IPS-NIHi11 (cell line): ENCODE measurements around the gene PANK2.
"Not testable (repeated sequence)": the region's sequence is repeated elsewhere in the genome, so short reads cannot be mapped to it uniquely, and the experiment has no call there.

Source experiments
- DNase-seq: peaks from one replicate; pipeline ENCODE4 v3.0.0; 2012; ENCODE audit warnings: mixed read lengths, low spot score

Gene PANK2

GRCh38 chr20:3869839-3870634, 19.1 kb upstream of the PANK2 start:
- no peak for DNase-seq

DNA sequence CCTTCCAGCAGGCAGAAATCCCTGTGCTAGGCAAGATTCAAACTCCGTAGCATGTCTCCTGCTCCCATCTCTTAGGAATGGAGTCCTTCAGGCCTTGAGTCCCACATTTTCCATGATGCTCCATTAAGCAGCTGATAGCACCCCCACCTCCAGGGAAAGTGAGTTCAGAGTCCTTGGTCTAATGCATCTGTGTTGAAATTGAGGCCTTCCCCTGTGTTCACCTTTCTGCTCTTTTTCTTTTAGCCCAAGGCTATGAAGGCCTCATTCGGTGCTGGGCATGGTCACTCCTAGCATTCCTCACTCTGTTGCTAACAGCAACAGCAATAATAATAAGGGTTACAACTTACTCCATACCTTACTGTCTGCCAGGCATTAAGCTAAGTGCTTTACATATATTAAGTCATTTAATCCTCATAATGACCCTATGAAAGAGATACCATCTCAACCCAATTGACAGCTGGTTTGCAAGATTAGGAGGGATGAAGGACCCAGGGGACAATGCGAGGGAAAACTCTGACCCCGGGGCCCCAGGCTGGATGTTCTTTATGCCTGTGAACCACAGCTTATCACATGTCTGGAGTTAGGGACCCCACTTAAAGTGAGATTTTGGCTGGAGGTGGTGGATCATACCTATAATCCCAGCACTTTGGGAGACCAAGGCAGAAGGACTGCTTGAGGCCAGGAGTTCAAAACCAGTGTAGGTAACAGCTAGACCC, 17.5 kb upstream of the PANK2 start:
- no peak for DNase-seq

GRCh38 chr20:3873507-3873906, 15.7 kb upstream of the PANK2 start:
- DNase-seq, result no peak

GRCh38 chr20:3874194-3874844, 14.9 kb upstream of the PANK2 start:
- no peak for DNase-seq

GRCh38 chr20:3875378-3875974, 13.7 kb upstream of the PANK2 start:
- no peak for DNase-seq

DNA sequence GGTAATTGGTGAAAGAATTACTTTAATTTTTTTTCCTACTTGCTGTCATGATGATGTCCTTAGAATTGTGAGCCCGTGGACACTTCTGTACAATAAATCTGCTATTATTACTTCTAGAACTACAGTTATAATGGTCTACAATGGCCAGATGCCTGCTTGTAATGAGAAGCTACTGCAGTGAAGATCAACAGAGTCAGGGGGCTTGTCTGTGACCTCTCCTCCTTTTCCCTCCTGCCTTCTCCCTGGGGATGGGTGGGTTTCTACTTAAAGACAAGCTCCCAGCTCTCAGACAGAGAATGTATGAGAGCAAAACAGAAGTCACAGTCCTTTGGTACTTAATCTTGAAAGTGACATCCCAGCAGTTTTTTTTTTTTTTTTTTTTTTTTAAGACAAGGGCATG, 13.2 kb upstream of the PANK2 start:
- no peak for DNase-seq

DNA sequence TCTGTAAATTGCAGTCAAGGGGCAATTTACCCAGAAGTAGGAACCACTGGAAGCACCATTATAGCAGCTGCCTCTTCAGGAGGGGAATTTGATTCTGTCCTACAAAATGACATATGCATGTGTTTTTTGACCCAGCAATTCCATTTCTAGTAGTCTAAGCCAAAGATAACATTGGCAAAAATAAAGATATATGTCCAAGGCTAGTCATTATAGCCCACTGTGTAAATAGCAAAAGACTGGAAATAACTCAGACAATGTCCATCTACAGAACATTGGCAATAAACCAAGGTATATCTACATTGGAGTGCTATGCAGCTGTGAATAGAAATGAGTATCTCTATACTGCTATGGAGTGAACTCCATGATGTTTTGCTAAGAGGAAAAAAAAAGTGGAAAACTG, 12.5 kb upstream of the PANK2 start:
- no peak for DNase-seq

DNA sequence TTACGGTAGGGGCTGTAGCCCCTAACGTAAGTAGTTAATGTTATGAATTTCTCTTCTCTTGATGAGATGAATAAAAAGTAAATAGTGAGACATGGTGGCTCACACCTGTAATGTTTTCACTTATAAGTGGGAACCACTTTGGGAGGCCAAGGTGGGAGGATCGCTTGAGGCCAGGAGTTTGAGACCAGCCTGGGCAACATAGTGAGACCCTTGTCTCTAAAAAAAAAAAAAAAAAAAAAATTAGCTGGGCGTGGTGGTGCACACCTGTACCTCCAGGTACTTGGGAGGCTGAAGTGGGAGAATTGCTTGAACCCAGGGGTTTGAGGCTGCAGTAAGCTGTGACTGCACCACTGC, 10.3 kb upstream of the PANK2 start:
- not testable (repeated sequence) for DNase-seq

DNA sequence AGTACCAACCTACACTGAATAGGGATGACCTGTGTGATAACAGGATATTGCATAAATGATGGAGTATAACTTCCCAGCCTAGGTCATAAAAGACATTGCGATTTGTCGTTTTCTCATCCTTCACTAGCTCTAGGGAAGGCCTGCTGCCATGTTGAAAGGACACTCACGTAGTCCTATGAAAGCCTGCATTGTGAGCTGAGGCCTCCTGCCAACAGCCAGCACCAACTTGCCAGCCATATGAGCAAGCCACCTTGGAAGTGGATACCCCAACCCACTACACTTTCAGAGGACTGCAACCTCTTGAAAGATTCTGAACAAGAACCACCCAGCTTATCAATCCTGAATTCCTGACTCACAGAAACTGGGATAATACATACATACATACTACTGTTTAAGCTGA, 3.5 kb upstream of the PANK2 start:
- no peak for DNase-seq

DNA sequence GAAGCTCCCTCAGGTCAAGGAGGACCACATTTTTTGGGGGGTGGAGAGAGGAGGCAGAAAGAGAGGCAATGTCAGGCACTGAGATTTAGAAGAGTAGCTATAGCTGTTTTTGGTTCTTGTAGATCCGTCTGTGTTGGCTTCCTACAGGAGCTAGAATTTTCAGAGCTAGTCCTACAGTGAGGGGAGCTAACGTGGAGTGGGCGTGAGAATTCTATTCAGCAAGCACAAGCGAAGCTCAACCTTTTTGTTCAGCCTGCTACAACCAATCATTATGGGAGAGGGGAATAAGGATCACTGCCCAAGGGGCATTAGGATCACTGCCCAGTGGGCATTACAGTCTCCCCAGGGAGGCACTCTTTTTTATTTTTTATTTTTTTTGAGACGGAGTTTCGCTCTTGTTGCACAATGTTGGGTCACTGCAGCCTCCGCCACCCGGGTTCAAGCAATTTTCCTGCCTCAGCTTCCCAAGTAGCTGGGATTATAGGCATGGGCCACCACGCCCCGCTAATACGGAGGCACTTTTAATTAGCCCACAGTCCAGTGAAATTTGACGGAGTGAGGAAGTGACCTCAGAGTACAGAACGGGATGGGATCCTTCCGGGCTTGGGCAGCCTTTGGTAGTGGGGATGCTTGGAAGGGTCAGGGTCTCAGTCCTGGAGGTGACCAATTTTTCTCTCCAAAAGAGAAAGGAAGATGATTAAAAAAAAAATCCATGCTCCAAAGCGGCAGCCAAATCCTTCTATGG, 1.1 kb upstream of the PANK2 start:
- DNase-seq, result no peak

- peak; percentile 46 for DNase-seq
Measured at GRCh38 chr20:3889489-3890397, 556 bp downstream of the PANK2 start.

DNA sequence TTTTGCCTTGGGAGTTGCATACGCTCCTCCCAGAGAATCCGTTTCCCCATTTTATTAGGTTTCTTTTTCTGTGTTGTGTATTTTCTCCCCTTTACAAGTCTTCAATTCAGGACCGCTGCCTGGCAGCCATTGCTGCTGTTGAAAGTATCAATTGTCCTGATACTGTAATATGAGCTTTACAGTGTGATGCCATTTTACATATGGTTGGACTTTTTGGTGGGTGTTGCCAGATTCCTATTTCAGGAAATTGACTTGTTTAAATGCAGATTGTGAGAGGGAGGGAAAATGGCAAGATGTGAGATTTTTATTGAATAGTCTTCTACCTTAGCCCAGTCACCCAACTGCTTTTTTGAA, 1.2 kb downstream of the PANK2 start:
- no peak for DNase-seq

DNA sequence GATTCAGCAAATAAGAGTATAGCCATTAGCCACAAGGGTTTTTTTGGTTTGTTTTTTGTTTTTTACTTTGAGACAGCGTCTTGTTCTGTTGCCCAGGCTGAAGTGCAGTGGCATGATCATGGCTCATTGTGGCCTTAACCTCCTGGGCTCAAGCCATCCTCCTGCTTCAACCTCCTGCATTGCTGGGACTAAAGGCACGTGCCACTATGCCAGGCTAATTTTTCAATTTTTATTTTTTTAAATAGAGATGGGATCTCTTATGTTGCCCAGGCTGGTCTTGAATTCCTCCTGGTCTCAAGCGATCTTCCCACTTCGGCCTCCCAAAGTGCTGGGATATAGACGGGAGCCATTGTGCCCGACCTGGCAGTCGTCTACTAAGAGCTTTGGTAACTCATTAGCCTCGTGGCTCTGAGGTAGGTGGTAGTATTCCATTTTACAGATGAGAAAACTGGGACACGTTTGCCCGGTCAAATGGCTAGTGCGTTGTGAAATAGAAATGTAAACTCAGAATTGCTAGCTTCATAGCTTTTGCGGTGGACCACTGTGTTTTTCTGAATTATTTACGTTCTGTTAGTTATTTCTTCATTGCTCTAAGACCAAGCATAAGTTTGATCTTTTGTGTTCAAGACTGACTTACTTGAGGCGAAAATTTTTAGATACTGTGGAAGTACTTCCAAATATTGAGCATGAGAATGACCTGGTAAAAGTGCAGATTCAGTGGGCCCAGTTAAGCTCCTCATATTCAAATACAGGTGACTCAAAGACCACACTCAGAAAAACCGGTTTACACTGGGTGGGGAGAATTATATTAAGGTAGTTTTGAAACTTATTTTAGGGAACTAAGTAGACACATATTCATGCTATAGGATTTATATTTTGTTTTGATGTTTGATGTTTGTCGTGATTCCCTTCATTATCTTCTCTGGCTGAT, 2.1 kb downstream of the PANK2 start:
- DNase-seq, result no peak

GRCh38 chr20:3894796-3895195, 5.6 kb downstream of the PANK2 start:
- DNase-seq, result no peak

- no peak for DNase-seq
Measured at GRCh38 chr20:3896302-3896701, 7.1 kb downstream of the PANK2 start.

DNA sequence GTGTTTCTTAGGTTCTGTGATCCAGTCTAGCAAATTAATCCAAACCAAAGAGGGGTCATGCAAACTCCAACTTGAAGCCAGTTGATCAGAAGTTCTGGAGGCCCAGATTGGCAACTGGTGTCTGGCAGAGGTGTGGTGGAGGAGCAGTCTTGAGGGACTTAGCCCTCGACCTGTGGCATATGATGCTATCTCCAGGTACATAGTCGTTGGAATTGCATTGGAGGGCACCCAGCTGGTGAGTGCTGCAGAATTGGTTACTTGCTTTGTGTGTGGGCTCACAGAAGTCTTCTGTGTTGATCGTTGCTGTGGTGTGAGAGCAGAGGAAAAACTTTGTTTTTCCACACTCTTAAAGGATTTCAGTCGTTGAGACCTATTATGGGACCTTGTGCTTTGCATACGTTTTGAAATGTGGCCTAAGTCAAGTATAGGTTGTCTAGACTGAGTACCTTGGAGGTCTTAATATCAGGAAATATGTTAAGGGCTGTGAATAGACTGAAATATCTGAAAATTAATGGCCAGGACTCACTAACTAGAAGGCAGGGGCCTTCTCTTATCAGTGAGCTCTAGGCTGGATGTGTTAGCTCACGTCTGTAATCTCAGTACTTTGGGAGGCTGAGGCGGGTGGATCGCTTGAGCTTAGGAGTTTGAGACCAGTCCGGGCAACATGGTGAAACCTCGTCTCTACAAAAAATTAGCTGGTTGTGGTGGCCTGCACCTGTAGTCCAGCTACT, 7.8 kb downstream of the PANK2 start:
- no peak for DNase-seq

- not testable (repeated sequence) for DNase-seq
Measured at GRCh38 chr20:3898181-3898580, 9.0 kb downstream of the PANK2 start.

DNA sequence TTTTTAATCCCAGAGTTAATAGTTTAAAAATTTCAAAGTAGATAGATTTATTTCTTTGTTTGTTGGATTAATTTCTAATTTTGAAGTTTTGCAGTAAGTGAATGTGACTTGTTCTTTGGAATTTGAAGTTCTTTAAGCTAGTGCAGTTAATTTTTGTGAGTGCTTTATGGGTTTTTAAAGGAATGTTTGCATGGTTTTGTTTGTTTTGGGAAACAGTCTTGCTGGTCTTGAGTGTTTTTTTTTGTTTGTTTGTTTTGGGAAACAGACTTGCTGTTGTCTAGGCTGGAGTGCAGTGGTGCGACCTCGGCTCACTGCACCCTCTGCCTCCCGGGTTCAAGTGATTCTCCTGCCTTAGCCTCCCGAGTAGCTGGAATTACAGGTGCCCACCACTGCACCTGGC, 9.5 kb downstream of the PANK2 start:
- no peak for DNase-seq

- no peak for DNase-seq
Measured at GRCh38 chr20:3900187-3900604, 11.0 kb downstream of the PANK2 start.
